Neural cell (in vitro differentiated cells): ENCODE measurements around the gene MARCHF6.

ENCODE experiments used
- EP300 ChIP-seq: fragments of 450-650 bp; conservative IDR thresholded peaks from 2 replicates; pipeline ENCODE4 v1.6.1; 2014; ENCODE audit warnings: antibody characterized with exemption, mild to moderate bottlenecking, moderate library complexity; ENCODE audit not compliant: poor library complexity, severe bottlenecking
- RAD21 ChIP-seq: fragments of 450-650 bp; conservative IDR thresholded peaks from 2 replicates; pipeline ENCODE4 v1.6.1; 2014; ENCODE audit warnings: antibody characterized with exemption, mild to moderate bottlenecking, moderate library complexity
- TF ChIP-seq, protein P1 (sequence below): fragments of 450-650 bp; IDR thresholded peaks from 2 replicates; pipeline ENCODE4 v1.5.1; 2014; ENCODE audit warnings: antibody characterized with exemption, mild to moderate bottlenecking, moderate library complexity; ENCODE audit not compliant: poor library complexity, severe bottlenecking

DNA sequence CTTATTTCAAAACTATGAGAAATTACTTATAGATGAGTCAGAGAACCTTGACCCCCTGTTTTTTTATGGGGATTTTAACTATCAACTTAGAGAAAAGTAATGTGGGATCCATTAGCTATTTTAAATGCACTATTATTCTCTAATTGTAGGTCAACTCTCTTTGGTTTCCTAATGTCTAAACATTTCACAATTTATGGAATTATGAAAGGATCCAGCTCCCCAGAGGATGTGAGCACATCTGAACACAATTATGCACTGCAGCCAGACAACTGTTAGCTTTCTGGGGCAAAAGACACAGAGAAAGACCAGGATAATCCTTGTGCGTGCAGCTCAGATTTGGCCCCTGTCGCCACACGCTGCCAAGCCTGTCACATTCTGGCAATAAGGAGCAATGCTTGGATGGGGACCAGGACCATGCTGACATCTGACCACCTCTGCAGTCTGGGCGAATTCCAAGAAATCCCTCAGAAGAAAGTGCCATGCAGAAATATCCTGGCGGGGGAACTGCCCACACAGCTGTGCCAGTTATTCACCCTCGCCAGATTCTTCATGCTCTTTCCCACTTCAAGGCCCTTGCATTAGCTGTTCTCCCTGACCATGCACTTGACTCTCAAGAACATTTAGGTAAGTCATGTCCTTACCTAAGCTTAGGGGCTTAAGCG, 23.5 kb upstream of the MARCHF6 start:
- TF ChIP-seq RAD21 (no peak), EP300 (no peak)
- TF ChIP-seq, protein P1, sequence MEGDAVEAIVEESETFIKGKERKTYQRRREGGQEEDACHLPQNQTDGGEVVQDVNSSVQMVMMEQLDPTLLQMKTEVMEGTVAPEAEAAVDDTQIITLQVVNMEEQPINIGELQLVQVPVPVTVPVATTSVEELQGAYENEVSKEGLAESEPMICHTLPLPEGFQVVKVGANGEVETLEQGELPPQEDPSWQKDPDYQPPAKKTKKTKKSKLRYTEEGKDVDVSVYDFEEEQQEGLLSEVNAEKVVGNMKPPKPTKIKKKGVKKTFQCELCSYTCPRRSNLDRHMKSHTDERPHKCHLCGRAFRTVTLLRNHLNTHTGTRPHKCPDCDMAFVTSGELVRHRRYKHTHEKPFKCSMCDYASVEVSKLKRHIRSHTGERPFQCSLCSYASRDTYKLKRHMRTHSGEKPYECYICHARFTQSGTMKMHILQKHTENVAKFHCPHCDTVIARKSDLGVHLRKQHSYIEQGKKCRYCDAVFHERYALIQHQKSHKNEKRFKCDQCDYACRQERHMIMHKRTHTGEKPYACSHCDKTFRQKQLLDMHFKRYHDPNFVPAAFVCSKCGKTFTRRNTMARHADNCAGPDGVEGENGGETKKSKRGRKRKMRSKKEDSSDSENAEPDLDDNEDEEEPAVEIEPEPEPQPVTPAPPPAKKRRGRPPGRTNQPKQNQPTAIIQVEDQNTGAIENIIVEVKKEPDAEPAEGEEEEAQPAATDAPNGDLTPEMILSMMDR: no peak
